ENCODE results near the gene CAMK2A. TPM values are rescaled to one million over a fixed set of nuclear protein-coding genes. Genes with fewer than 3 reads are reported as not detected.

The CAMK2A gene
- total RNA-seq, 1 experiment from 2014 or later = 2.1 TPM

DNA sequence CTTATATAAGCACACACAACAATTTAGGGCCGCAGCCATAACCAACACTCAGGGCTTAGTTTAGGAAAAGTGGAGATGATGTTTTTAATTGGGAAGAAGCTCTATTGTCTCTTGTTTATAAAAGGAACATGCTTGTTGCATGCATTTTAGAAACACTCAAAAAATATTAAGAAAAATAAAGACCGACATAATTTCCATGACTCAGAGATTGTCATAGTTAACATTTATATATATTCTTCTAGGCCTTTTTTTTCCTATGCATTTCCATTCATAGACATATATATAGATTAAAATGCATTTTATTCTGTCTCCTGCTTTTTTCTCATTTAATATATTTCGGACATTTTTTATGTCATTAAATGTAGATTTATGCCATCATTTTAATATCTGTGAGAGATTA lies 26.7 kb upstream of the CAMK2A start:
- no peak for DNase-seq (ENCODE audit: low read depth)

DNA sequence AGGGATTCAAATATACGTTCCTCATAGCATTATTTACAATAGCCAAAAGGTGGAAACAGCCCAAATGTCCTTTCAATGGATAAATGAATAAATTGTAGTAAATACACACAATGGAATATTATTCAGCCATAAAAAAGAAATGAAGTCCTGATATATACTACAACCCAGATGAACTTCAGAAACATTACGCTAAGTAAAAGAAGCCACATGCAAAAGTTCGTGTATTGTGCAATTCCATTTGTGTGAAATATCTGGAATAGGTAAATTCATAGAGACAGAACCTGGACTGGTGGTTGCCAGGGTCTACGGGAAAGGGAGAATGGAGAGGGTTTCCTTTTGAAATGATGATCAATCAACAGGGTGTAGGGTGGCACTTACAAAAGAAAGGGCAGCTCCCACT lies 25.7 kb upstream of the CAMK2A start:
- DNase-seq (ENCODE audit: low read depth) = no peak

DNA sequence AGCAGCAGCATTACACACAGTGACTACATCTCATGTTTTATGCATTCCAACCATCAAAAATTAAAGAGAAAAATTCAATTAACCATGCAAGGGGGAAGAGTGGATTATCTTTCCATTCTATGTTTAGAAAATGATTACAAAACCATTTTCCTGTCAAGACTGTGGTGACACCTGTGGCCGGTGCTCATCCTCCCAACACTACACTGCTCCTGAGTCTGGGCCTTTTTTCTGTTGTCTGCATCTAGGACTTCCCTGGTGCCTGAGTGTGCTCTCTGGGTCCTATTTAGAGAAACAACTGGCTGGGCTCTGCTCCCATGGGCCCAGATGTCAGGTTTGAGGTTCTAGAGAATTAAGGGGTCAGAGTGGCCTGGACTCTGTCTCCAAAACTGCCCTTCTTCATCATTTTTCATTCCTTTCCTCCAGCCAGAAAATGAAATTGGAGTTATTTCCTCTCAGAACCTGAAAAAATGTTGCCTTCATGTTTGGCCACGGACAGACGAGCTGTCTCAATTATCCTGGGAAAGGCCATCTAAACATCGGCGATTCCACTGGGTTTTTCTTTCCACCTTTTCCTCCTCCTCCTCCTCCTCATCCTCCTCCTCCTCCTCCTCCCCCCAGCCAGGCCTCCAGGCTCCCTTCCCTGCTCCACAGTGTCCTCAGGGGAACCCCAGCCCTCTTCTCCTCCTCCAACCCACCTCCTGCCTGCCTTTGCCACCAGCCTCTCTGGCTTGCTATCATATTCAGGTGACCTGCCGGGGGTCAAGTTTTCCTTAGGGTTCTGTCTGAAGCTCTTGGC lies 24.5 kb upstream of the CAMK2A start:
- DNase-seq (ENCODE audit: low read depth) = no peak

DNA sequence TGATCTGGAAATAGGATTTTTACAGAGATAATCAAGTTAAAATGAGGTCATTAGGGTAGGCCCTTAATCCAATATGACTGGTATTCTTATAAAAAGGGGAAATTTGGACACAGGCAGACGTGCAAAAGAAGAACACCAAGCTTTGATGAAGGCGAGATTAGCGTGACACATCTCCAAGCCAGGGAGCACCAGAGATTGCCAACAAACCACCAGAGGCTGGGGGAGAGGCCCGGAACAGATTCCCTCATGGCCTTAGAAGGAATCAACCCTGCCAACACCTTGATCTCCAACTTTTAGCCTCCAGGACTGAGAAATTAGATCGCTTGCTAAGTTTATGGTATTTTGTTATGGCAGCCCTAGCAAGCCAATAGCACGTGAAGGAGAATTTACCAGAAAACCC lies 23.9 kb upstream of the CAMK2A start:
- no peak for DNase-seq (ENCODE audit: low read depth)

DNA sequence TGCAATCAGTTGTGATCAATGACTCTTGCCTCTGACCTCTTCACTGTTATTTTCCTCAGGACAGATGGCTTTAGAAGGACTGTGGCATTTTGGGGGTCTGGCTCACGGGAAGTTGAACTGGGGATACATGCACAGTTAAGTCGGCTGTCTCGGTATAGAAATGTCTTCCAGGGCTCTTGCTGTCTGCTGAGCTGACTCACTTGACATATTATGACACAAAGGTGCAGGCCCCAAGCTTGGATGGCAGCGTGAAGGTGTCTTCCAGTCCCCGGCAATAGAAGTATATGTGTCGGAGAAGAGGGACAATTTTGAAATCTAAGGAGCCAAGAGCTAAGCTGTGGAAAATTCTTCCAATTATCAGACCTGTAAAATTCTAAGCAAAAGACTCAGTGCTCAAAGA lies 22.9 kb upstream of the CAMK2A start:
- DNase-seq (ENCODE audit: low read depth) = no peak

GRCh38 chr5:150311015-150311692 lies 21.6 kb upstream of the CAMK2A start:
- no peak for DNase-seq (ENCODE audit: low read depth)

GRCh38 chr5:150310246-150310645 lies 20.7 kb upstream of the CAMK2A start:
- DNase-seq (ENCODE audit: low read depth) = no peak

DNA sequence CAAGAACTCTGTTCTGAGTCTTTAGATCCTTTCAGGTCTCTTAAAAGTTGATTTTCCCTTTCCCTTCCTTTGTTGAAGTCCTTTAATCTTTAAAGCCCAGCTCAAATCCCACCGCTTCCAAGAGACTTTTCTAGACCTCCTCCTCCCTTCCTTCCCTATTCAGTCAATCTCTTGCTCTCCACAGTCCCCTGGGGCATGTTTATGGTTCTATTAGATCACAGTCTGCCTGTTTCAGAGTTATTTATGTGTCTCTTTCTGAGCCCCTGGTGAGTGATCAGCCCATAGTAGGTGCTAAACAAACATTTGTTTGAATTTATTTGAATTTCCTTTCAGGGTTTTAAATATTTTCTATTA lies 20.3 kb upstream of the CAMK2A start:
- no peak for DNase-seq (ENCODE audit: low read depth)

DNA sequence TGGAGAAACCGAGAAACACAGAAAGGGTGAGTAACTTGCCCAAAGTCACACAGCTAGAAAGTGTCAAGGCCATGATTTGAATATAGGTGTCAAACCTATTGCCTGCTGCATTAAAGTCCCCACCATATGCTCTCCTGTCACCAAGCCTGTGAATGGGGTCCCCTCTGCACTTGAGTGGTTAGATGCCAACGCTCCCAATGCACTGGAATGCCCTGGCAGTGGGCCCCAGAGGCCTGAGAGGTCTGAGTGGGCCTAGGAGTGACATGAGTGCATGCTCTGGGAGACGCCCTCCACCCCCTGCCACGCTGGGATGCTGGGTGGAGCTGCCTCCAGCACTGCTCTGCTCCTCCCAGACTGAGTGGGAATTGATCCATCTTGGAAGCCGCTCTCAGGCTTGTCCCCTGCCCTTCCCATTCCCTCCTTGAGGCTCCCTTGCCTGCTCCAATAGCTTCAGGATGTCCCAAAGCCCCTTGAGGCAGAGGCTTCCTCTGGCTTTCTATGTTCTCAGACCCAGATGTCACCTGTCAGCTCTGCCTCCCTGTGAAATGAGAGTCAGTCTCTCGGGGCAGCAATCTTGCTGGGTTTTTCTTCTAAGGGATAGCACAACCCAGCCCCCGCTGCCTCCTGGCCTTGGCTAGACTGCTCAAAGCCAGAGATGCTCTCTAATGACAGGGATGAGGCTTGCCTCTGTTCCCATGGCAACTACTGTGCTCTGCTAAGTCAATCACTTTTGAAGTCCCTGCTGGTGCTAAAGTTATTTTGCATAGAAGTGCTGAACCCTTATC lies 19.7 kb upstream of the CAMK2A start:
- no peak for DNase-seq (ENCODE audit: low read depth)

- DNase-seq (ENCODE audit: low read depth) = no peak
Observed at GRCh38 chr5:150307617-150308426, 18.2 kb upstream of the CAMK2A start.

GRCh38 chr5:150306775-150307174 lies 17.2 kb upstream of the CAMK2A start:
- no peak for DNase-seq (ENCODE audit: low read depth)

DNA sequence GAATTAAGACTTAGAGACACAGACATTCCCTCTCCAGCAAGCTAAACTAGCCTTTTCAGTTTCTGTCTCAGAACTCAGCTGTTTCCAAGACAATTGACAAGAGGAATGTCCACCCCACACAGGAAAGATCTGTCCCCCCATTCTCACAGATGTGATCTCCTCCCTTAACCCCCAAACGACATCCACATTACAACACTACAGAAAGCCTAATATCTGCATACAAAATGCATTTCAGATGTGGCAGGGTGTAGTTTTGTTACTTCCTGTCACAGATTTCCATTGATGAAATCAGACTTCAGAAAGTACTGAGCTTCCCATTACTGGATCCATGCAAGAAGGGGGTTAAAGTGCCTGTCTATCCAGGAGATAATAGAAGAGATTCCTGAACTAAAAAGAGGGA lies 16.0 kb upstream of the CAMK2A start:
- DNase-seq (ENCODE audit: low read depth) = no peak

DNA sequence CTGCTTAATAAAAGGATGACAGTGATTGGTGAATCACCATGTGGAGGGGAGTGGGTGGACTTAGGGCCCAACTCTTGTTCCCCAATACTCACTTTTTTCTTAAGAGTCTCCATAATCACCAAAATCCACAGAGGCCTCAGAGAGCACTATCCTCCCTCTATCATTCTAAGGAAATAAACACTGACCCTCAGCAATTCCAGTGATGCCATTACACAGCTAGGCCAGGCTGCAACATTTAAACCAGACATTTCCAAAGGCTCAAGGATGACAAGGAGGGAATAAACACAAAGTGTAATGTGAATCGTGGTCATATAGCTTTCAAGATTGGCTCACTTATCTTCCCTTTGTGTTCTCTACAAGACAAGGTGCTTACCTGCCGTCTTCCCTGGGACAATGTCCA lies 15.5 kb upstream of the CAMK2A start:
- DNase-seq (ENCODE audit: low read depth) = no peak

- no peak for DNase-seq (ENCODE audit: low read depth)
Observed at GRCh38 chr5:150304481-150305081, 15.0 kb upstream of the CAMK2A start.

DNA sequence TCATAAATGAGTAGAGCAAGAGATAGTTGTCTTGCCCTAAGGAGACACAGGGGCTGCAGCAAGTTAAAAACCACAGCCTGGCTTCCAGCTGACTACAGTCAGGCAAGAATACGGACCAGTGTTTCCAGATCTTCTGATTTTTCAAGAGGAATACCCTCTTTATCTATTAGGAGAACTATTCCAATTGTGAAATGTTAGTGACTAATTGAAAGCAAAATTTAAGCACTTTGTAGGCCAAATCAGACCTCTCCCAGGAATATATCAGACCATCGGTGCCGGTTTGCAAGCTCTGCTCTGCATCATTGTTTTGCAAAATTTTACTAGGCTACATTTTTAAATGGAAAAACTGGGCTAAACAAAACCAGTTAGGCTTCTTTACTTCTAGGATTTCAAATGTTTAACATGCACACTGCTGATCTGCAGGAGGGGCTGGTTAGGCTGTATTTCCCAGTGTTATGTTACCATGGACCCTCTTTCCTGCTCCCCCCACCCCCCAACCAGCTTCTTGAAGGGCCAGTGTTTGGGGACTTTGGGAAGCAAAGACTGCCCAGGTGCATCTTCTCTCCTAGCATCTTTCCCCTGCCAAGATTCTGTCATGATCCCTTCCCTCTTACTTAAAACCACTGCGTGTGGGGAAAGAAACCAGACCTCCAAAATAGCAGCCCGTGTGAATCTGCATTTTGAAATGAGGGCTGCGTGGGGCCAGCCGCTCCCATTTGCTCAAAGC lies 14.2 kb upstream of the CAMK2A start:
- no peak for DNase-seq (ENCODE audit: low read depth)

GRCh38 chr5:150303070-150303615 lies 13.6 kb upstream of the CAMK2A start:
- DNase-seq (ENCODE audit: low read depth) = no peak

DNA sequence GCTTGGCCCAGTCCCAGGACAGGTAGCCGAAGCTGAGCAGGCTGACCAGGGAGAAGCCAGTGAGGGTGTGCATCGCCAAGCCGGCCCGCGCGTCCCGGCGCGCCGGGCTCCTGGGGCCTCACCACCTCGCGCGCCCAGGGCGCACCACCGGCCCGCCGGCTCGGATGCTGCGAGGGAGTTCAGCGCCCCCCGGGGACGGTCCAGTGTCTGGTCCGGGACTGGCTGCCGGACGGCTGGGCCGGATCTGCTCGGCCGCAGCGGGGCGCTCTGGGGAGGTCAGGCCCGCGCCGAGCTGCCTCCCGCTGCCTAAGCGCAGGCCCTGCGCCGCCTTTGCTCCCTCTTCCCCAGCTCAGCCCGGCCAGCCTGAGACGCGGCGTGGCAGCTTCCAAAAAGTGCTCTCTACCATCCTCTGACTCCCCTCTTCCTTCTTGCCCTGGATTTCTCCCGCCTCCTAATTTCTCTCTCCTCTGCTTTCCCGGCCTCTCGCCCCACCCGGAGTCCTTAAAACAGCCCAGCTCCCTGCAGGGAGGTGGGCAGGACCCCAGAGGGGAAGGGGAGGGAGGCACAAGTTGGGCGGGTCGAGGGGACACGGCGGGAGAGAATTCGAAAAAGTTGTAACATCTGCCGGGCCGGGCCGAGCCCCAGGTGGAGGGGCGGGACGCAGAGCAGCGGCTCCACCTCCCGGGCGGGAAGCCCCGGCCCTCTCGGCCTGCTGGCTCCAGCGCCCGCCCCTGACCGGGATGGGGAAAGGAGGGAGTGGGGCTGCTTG lies 12.9 kb upstream of the CAMK2A start, which contains the start of gene ARSI:
TSS of gene ARSI (minus strand) at position 605 of the 769 bp plus-strand sequence. CDS start at position 73, 532 bp downstream.
- DNase-seq (ENCODE audit: low read depth) = no peak

GRCh38 chr5:150301901-150302300 lies 12.3 kb upstream of the CAMK2A start:
- DNase-seq (ENCODE audit: low read depth) = no peak

DNA sequence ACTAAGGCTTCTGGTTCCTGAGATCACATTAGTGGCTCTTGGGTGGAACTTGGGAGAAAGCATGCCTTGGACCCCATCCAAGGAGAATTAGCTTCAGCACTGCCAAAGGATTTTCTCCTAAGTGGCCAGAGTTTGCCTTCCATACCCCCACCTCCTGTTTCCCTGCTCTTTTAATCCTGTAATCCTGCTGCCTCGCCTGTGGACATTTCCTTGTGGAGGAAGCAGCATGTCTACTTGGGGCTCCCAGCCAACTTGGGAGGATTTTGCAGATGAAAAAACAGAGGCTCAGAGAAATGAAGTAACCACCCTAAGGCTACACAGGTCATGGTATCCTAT lies 11.6 kb upstream of the CAMK2A start:
- DNase-seq (ENCODE audit: low read depth) = no peak
